Trophoblast cell (in vitro differentiated cells and primary cell): Measurements from ENCODE around the gene NBAS.

Source experiments
- DNase-seq, 2 donors: peaks; one replicate each; pipeline ENCODE4 v3.0.0-alpha.2; 2016
- H2AFZ ChIP-seq: 2 replicates; pipeline ENCODE4 v1.6.1; 2013; ENCODE audit warnings: low read length, moderate library complexity, mild to moderate bottlenecking; ENCODE audit not compliant: insufficient read depth, poor library complexity
- H2AK5ac ChIP-seq: 2 replicates; pipeline ENCODE4 v1.6.1; 2013; ENCODE audit warnings: mild to moderate bottlenecking, low read length
- H2BK120ac ChIP-seq: 2 replicates; pipeline ENCODE4 v1.6.1; 2013; ENCODE audit warnings: low read length, mild to moderate bottlenecking, moderate library complexity; ENCODE audit not compliant: insufficient read depth, poor library complexity
- H2BK12ac ChIP-seq: 2 replicates; pipeline ENCODE4 v1.6.1; 2013; ENCODE audit warnings: mild to moderate bottlenecking, low read length, moderate library complexity
- H2BK5ac ChIP-seq: 2 replicates; pipeline ENCODE4 v1.6.1; 2013; ENCODE audit warnings: low read length, low read depth, moderate library complexity, mild to moderate bottlenecking; ENCODE audit not compliant: poor library complexity
- H3K14ac ChIP-seq: 2 replicates; pipeline ENCODE4 v1.6.1; 2013; ENCODE audit warnings: mild to moderate bottlenecking, low read length
- H3K18ac ChIP-seq: 2 replicates; pipeline ENCODE4 v1.6.1; 2013; ENCODE audit warnings: mild to moderate bottlenecking, low read length
- H3K23ac ChIP-seq: 2 replicates; pipeline ENCODE4 v1.6.1; 2013; ENCODE audit warnings: low read length
- H3K27ac ChIP-seq: 2 replicates; pipeline ENCODE4 v1.5.1; 2013; ENCODE audit warnings: low read depth, mild to moderate bottlenecking, inconsistent platforms, low read length, moderate library complexity
- H3K27me3 ChIP-seq: 2 replicates; pipeline ENCODE4 v1.6.1; 2013; ENCODE audit warnings: inconsistent platforms, mild to moderate bottlenecking, low read length, moderate library complexity; ENCODE audit not compliant: insufficient read depth
- H3K36me3 ChIP-seq, 2 experiments: 1 replicate in 1 of 2; 2 replicates in 1 of 2; pipeline ENCODE4 v1.6.1; 2013; ENCODE audit warnings: low read length in 2 of 2, mild to moderate bottlenecking in 2 of 2, moderate library complexity in 1 of 2; ENCODE audit not compliant: insufficient read depth in 2 of 2, control insufficient read depth in 1 of 2
- H3K4ac ChIP-seq: 2 replicates; pipeline ENCODE4 v1.6.1; 2013; ENCODE audit warnings: low read depth, mild to moderate bottlenecking, low read length, moderate library complexity
- H3K4me1 ChIP-seq, 2 experiments: 1 replicate in 1 of 2; 2 replicates in 1 of 2; pipeline ENCODE4 v1.6.1; 2013; ENCODE audit warnings: low read length in 2 of 2, mild to moderate bottlenecking in 2 of 2, moderate library complexity in 1 of 2; ENCODE audit not compliant: insufficient read depth in 2 of 2, control insufficient read depth in 1 of 2
- H3K4me2 ChIP-seq: 2 replicates; pipeline ENCODE4 v1.6.1; 2013; ENCODE audit warnings: inconsistent platforms, mild to moderate bottlenecking, low read length, moderate library complexity
- H3K4me3 ChIP-seq: 2 replicates; pipeline ENCODE4 v1.5.1; 2013; ENCODE audit warnings: mild to moderate bottlenecking, low read depth, low read length, inconsistent platforms
- H3K79me1 ChIP-seq: one replicate; pipeline ENCODE4 v1.6.1; 2013; ENCODE audit warnings: low read length
- H3K79me2 ChIP-seq: 2 replicates; pipeline ENCODE4 v1.6.1; 2013; ENCODE audit warnings: low read length, mild to moderate bottlenecking; ENCODE audit not compliant: control insufficient read depth, insufficient read depth, poor library complexity
- H3K9ac ChIP-seq: 2 replicates; pipeline ENCODE4 v1.6.1; 2013; ENCODE audit warnings: mild to moderate bottlenecking, low read length
- H3K9me3 ChIP-seq: 2 replicates; pipeline ENCODE4 v1.6.1; 2013; ENCODE audit warnings: low read depth, mild to moderate bottlenecking, control low read depth, inconsistent platforms, low read length; ENCODE audit not compliant: insufficient read depth
- H4K12ac ChIP-seq: 2 replicates; pipeline ENCODE4 v1.6.1; 2013; ENCODE audit warnings: low read depth, mild to moderate bottlenecking, low read length, moderate library complexity
- H4K8ac ChIP-seq: 2 replicates; pipeline ENCODE4 v1.6.1; 2013; ENCODE audit warnings: low read depth, mild to moderate bottlenecking, low read length, moderate library complexity
- H4K91ac ChIP-seq: one replicate; pipeline ENCODE4 v1.6.1; 2013; ENCODE audit warnings: low read depth, mild to moderate bottlenecking, low read length, moderate library complexity
- WGBS: extraction: QIAGEN DNeasy Blood & Tissue Kit; methylation state at CpG from one replicate; pipeline ENCODE4 v1.1.7; 2013; ENCODE audit warnings: missing lambda C conversion rate; ENCODE audit not compliant: insufficient read length, insufficient coverage; ENCODE audit errors: extremely low coverage; 5-methylcytosine and 5-hydroxymethylcytosine counted together

NBAS gene

DNA sequence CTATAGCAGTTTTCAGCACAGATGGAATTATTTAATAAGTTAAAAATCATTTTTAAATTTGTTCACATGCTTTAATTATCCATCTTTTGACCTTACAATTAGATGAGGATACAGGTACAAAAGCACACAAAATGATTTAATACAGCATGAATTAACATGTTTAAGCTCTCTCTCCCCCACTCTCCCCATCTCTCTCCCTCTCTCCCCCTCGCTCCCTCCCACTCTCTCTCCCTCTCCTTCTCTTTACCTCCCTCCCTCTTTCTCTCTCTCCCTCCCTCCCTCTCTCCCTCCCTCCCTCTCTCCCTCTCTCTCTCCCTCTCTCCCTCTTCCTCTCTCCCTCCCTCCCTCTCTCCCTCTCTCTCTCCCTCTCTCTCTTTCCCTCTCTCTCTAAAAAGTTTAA is 7.6 kb downstream of the NBAS start:
- Histone ChIP-seq H2BK12ac (no peak overlapping the region), H4K91ac (no peak overlapping the region), H2BK120ac (no peak overlapping the region), H3K14ac (no peak overlapping the region), H3K4me1 (no peaks in the 10 kb centered on the region), H2BK5ac (no peak overlapping the region), H3K4me2 (no peak overlapping the region), H3K79me1 (no peaks in the 10 kb centered on the region), H3K9ac (no peak overlapping the region), H3K9me3 (no peaks in the 10 kb centered on the region), H3K4me3 (no peak overlapping the region), H4K12ac (no peak overlapping the region), H3K18ac (no peak overlapping the region), H3K23ac (no peak overlapping the region), H4K8ac (no peak overlapping the region), H2AK5ac (no peak overlapping the region), H3K36me3 (peaks cover 3% of the 10 kb centered on the region in 2 experiments), H3K4ac (no peak overlapping the region), H2AFZ (no peak overlapping the region), H3K79me2 (no peaks in the 10 kb centered on the region), H3K27me3 (no peaks in the 10 kb centered on the region), H3K27ac (no peak overlapping the region)
- WGBS, result 100% methylated on average over 1 of the region's 1 CpG
- DNase-seq, result no peak

DNA sequence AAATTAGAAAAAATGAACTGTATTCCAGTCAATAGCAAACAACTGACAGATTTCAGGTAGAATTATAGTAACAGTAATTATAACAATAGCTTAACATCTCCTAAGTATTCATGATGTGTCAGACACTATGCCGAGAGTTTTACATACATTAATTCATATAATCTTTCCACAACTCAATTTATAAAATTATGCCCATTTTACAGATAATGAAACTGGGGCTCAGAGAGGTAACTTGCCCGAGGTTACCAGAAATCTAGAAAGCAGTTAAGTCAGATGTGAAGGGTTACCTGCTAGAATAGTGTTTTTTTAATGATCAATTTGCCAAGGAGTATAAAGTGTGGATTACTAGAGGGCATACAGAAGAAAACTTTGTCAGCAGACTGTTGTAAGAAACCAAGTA is 12.2 kb downstream of the NBAS start:
- H3K9me3 ChIP-seq, result no peaks in the 10 kb centered on the region
- no peak overlapping the region for H3K14ac ChIP-seq
- no peak overlapping the region for H4K8ac ChIP-seq
- no peak overlapping the region for H2BK120ac ChIP-seq
- H3K27me3 ChIP-seq, result no peaks in the 10 kb centered on the region
- H4K12ac ChIP-seq, result no peak overlapping the region
- H3K27ac ChIP-seq, result no peak overlapping the region
- H2AFZ ChIP-seq, result no peak overlapping the region
- H3K4me2 ChIP-seq, result no peak overlapping the region
- no peak overlapping the region for H2BK12ac ChIP-seq
- H3K79me2 ChIP-seq, result no peaks in the 10 kb centered on the region
- H3K4ac ChIP-seq, result no peak overlapping the region
- no peak overlapping the region for H3K9ac ChIP-seq
- no peak overlapping the region for H3K23ac ChIP-seq
- no peak overlapping the region for H3K4me3 ChIP-seq
- H3K36me3 ChIP-seq, result peaks cover 3% of the 10 kb centered on the region in 2 experiments
- no peak for DNase-seq
- H4K91ac ChIP-seq, result no peak overlapping the region
- no peak overlapping the region for H2AK5ac ChIP-seq
- H3K18ac ChIP-seq, result no peak overlapping the region
- no CpG with 5 or more reads among the region's 2 CpGs for WGBS
- H2BK5ac ChIP-seq, result no peak overlapping the region
- H3K4me1 ChIP-seq, result no peaks in the 10 kb centered on the region
- no peaks in the 10 kb centered on the region for H3K79me1 ChIP-seq

DNA sequence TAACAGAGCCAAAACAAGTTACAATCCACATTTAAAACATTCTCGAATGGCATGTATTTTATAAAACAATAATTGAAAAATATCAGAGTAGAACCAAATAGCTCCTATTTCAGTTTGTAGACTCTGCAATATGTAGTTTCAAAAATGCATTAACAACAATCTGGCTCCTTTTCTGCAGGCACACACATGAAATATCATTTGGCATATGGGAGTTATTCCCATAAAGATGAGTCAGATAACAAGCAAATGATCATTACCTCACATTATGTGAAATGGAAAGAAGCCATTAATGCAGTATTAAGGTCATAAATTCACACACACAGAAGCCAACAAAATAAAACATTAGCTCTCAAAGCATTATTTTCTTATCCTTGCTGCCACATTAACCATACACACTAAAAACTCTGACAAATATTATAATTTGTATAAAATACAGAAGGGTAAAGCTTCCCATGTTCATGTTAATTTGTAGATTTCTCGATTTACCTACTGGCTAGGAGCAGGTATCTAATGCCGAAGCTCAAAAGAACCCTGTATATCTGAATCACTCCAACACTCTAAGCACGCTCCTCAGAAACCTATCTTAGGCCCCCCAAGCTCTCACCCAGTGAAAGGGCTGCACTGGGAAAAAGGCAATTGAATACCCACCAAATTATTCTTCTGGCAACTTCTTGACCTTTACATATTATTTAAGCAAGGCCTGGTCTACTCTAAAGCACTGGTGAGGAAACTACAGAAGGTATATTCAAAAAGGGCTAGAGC is 13.8 kb downstream of the NBAS start:
- Histone ChIP-seq H2BK5ac (no peak overlapping the region), H2AK5ac (no peak overlapping the region), H2AFZ (no peak overlapping the region), H3K9ac (no peak overlapping the region), H3K9me3 (no peaks in the 10 kb centered on the region), H3K23ac (no peak overlapping the region), H3K4me3 (no peak overlapping the region), H2BK12ac (no peak overlapping the region), H3K79me1 (no peaks in the 10 kb centered on the region), H4K8ac (no peak overlapping the region), H3K4me1 (no peaks in the 10 kb centered on the region), H3K27ac (no peak overlapping the region), H4K12ac (no peak overlapping the region), H3K4ac (no peak overlapping the region), H3K4me2 (no peak overlapping the region), H3K18ac (no peak overlapping the region), H4K91ac (no peak overlapping the region), H2BK120ac (no peak overlapping the region), H3K36me3 (peaks cover 3% of the 10 kb centered on the region in 2 experiments), H3K79me2 (no peaks in the 10 kb centered on the region), H3K27me3 (no peaks in the 10 kb centered on the region), H3K14ac (no peak overlapping the region)
- no CpG with 5 or more reads among the region's 4 CpGs for WGBS
- no peak for DNase-seq

DNA sequence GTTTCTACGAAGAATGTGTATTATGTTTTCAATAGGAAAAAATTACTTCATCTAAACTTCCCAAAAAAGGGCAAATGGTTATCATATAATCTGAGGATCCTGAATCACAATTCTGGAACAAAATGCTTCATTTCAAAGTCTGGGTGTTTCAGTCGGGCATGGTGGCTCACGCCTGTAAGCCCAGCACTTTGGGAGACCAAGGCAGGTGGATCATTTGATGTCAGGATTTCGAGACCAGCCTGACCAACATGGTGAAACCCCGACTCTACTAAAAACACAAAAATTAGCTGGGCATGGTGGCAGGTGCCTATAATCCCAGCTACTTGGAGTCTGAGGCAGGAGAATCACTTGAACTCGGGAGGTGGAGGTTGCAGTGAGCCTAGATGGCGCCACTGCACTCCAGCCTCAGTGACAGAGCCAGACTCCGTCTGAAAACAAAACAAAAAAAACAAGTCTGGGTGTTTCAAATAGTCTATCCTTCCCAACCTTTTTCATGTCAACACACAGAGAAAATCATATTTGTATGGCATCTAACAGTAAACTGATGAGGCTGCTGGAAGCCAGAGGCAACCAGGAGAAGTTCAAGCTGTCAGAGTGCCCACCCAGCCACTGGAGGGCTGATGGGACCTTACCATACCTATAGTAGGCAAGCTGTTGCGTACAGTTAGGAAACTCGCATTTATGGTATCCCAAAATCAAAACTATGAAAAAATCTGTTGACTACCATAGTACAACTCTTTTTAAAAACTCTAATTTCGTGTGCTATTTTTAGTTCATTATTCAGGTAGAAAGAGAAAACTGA is 14.6 kb downstream of the NBAS start:
- Histone ChIP-seq H3K18ac (no peak overlapping the region), H3K9me3 (no peaks in the 10 kb centered on the region), H3K4me1 (no peaks in the 10 kb centered on the region), H2AFZ (no peak overlapping the region), H2BK5ac (no peak overlapping the region), H3K23ac (no peak overlapping the region), H3K14ac (no peak overlapping the region), H4K91ac (no peak overlapping the region), H2BK12ac (no peak overlapping the region), H4K8ac (no peak overlapping the region), H3K79me2 (no peaks in the 10 kb centered on the region), H4K12ac (no peak overlapping the region), H3K9ac (no peak overlapping the region), H3K36me3 (peaks cover 3% of the 10 kb centered on the region in 2 experiments), H3K79me1 (no peaks in the 10 kb centered on the region), H3K27ac (no peak overlapping the region), H2AK5ac (no peak overlapping the region), H3K4me2 (no peak overlapping the region), H3K4me3 (no peak overlapping the region), H2BK120ac (no peak overlapping the region), H3K27me3 (no peaks in the 10 kb centered on the region), H3K4ac (no peak overlapping the region)
- no CpG with 5 or more reads among the region's 11 CpGs for WGBS
- DNase-seq, result no peak
